HEK293 (cell line): Measurements from ENCODE around the gene KLF13.

Source experiments
- KLF9 ChIP-seq: fragments of 450-650 bp; formaldehyde crosslinking; IDR thresholded peaks from 2 replicates; pipeline ENCODE4 v1.5.1; 2016; ENCODE audit warnings: missing biosample characterization, missing genetic modification characterization, low read depth
- ZBTB7A ChIP-seq: fragments of 450-650 bp; formaldehyde crosslinking; IDR thresholded peaks from 2 replicates; pipeline ENCODE4 v1.5.1; 2016; ENCODE audit warnings: low read depth, missing biosample characterization, missing genetic modification characterization
- ZFP41 ChIP-seq: fragments of 450-650 bp; formaldehyde crosslinking; IDR thresholded peaks from 2 replicates; pipeline ENCODE4 v1.5.1; 2016; ENCODE audit warnings: missing biosample characterization, missing genetic modification characterization, borderline replicate concordance
- ZNF521 ChIP-seq: fragments of 450-650 bp; formaldehyde crosslinking; IDR thresholded peaks from 2 replicates; pipeline ENCODE4 v1.5.1; 2017; ENCODE audit warnings: missing biosample characterization, mild to moderate bottlenecking, missing genetic modification characterization
- ZNF654 ChIP-seq: fragments of 450-650 bp; formaldehyde crosslinking; IDR thresholded peaks from 2 replicates; pipeline ENCODE4 v1.5.1; 2016; ENCODE audit warnings: low read depth, missing biosample characterization, missing genetic modification characterization
- ZNF747 ChIP-seq: fragments of 450-650 bp; formaldehyde crosslinking; IDR thresholded peaks from 2 replicates; pipeline ENCODE4 v1.5.1; 2016; ENCODE audit warnings: missing biosample characterization, missing genetic modification characterization
- TF ChIP-seq, protein P1 (sequence below): fragments of 450-650 bp; formaldehyde crosslinking; IDR thresholded peaks from 2 replicates; pipeline ENCODE4 v1.5.1; 2016; ENCODE audit warnings: missing biosample characterization, missing genetic modification characterization
- TF ChIP-seq, protein P2 (sequence below): fragments of 450-650 bp; formaldehyde crosslinking; IDR thresholded peaks from 2 replicates; pipeline ENCODE4 v1.5.1; 2016; ENCODE audit warnings: missing biosample characterization, missing genetic modification characterization, borderline replicate concordance

DNA sequence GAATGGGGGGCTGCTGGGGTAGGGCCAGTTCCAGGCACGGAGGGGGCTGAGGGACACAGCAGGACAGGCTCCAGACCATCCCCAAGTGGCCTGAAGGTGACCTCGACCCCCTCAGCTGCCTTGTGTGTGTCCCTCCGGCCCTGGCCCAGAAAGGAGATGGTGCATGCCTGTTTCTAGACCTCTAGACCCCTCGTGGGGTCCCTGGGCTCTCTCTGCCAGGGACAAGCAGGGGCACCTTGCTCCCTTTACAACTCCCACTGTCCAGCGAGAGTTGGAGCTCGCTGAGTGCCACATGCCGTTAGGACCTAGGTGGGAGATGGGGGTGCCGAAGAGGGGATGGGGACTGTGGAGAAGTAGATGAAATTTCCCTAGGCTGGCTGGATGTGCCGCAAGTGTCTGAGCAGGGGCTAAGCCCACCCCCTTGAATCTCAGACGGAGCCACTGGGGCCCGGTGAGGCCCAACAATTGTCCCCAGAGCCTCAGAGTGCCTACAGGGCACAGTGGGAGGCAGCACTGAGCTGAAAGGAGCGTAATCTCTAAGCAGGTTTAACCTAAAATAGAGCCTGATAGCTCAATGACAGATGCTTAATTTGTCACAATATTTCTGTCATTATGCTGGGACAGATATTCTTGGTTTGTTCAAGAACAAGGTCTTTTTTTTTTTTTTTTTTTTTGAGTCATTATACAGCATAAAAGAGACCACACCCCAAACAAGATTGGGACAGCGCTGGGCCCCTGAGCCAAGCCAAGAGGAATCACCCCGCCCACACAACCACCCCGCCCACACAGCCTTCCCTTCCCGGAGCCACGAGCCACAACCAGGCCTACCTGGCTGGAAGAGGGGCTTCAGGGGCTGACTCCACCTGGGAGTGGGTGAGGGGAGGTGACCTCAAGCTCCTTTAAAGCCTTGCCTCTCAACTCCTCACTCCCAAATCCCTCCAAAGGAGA, 23.6 kb upstream of the KLF13 start:
- TF ChIP-seq, protein P1, sequence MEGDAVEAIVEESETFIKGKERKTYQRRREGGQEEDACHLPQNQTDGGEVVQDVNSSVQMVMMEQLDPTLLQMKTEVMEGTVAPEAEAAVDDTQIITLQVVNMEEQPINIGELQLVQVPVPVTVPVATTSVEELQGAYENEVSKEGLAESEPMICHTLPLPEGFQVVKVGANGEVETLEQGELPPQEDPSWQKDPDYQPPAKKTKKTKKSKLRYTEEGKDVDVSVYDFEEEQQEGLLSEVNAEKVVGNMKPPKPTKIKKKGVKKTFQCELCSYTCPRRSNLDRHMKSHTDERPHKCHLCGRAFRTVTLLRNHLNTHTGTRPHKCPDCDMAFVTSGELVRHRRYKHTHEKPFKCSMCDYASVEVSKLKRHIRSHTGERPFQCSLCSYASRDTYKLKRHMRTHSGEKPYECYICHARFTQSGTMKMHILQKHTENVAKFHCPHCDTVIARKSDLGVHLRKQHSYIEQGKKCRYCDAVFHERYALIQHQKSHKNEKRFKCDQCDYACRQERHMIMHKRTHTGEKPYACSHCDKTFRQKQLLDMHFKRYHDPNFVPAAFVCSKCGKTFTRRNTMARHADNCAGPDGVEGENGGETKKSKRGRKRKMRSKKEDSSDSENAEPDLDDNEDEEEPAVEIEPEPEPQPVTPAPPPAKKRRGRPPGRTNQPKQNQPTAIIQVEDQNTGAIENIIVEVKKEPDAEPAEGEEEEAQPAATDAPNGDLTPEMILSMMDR: no peak
- TF ChIP-seq ZNF521 (tag by site-specific recombination) (no peak), ZFP41 (tag by site-specific recombination) (no peak), ZNF654 (tag by site-specific recombination) (no peak), KLF9 (tag by site-specific recombination) (peak; percentile 47; the same call in 1 of the 2 replicates), ZBTB7A (tag by site-specific recombination) (no peak), ZNF747 (no peak)
- TF ChIP-seq, protein P2, sequence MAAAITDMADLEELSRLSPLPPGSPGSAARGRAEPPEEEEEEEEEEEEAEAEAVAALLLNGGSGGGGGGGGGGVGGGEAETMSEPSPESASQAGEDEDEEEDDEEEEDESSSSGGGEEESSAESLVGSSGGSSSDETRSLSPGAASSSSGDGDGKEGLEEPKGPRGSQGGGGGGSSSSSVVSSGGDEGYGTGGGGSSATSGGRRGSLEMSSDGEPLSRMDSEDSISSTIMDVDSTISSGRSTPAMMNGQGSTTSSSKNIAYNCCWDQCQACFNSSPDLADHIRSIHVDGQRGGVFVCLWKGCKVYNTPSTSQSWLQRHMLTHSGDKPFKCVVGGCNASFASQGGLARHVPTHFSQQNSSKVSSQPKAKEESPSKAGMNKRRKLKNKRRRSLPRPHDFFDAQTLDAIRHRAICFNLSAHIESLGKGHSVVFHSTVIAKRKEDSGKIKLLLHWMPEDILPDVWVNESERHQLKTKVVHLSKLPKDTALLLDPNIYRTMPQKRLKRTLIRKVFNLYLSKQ (tag by site-specific recombination): no peak
